ENCODE data around the gene RANBP17. TPM values are rescaled to one million over a fixed set of nuclear protein-coding genes. Genes with fewer than 3 reads are reported as not detected.
A peak's percentile ranks its signal among the peaks of the same experiment; 100 is the strongest.

Gene RANBP17
- total RNA-seq, 1 donor from 2014 or later = 212 TPM

GRCh38 chr5:171323007-171323406 lies 461.2 kb downstream of the RANBP17 start:
- DNase-seq = no peak

GRCh38 chr5:171323806-171324632 lies 462.2 kb downstream of the RANBP17 start:
- DNase-seq = no peak

GRCh38 chr5:171330021-171330420 lies 468.2 kb downstream of the RANBP17 start:
- DNase-seq = no peak

- DNase-seq = no peak
These were observed 473.8 kb downstream of the RANBP17 start for GRCh38 chr5:171335616-171336015.

- peak; percentile 14 for DNase-seq
These were observed 474.8 kb downstream of the RANBP17 start for GRCh38 chr5:171336521-171337209.

GRCh38 chr5:171337210-171337569 lies 475.4 kb downstream of the RANBP17 start:
- DNase-seq = no peak

- no peak for DNase-seq
These were observed 478.2 kb downstream of the RANBP17 start for GRCh38 chr5:171340042-171340441.

- DNase-seq = no peak
These were observed 478.7 kb downstream of the RANBP17 start for GRCh38 chr5:171340491-171340890.

- no peak for DNase-seq
These were observed 480.7 kb downstream of the RANBP17 start for GRCh38 chr5:171342362-171343111.

GRCh38 chr5:171344936-171345608 lies 483.3 kb downstream of the RANBP17 start:
- DNase-seq = no peak

Small RNAs within 50 kb of the gene (small RNA-seq; reads per million reads assigned to genes)
- gene AC091980.1 = not detected

Other genes starting within 250 kb of the RANBP17 start
- gene GABRP, start 78.3 kb upstream of the RANBP17 start, total RNA-seq = not detected

Data from occipital lobe (tissue), 3 donors.